Endothelial cell of umbilical vein (primary cell): ENCODE results near the gene WDPCP. TPM values are rescaled to one million over a fixed set of nuclear protein-coding genes. Genes with fewer than 3 reads are reported as not detected.
A peak's percentile ranks its signal among the peaks of the same experiment; 100 is the strongest.

ENCODE experiments used
- BruUV-seq: library from RNA; stranded (reverse); fragments of 400-500 nt; replicated peaks from 2 replicates; lab custom pipeline; 2021; lab: Mats Ljungman, UMichigan
- CTCF ChIA-PET: fragments of 300-600, 350-600 bp; sonication (Branson Sonifier 250); formaldehyde crosslinking; loops from one replicate; lab custom pipeline; 2021; ENCODE audit warnings: antibody characterized with exemption, inconsistent platforms; lab: Charles Lee
- POLR2A ChIA-PET: fragments of 300-600, 350-600 bp; sonication (Branson Sonifier 250); formaldehyde crosslinking; loops from one replicate; lab custom pipeline; 2021; ENCODE audit warnings: antibody characterized with exemption, inconsistent platforms; lab: Charles Lee
- DNase-seq: peaks from one replicate; pipeline ENCODE4 v3.0.0-alpha.2; 2011; ENCODE audit warnings: low read depth, low spot score
- FAIRE-seq: peaks from 2 replicates; lab custom pipeline; 2011; peaks lifted over from hg19 to GRCh38; lab: Jason Lieb, UNC
- H2AFZ ChIP-seq: 2 replicates; pipeline ENCODE4 v1.6.0; 2012; ENCODE audit warnings: low read depth, low read length, control low read depth, inconsistent platforms
- H3K27ac ChIP-seq: 2 replicates; pipeline ENCODE4 v1.5.1; 2011; ENCODE audit warnings: low read depth, mild to moderate bottlenecking, control low read depth, low read length, moderate library complexity; ENCODE audit not compliant: insufficient read depth
- H3K27me3 ChIP-seq, 2 experiments: 2 replicates each; pipeline versions ENCODE4 v1.6.0 to v1.6.1; 2011; ENCODE audit warnings: low read length in 2 of 2, mixed read lengths in 1 of 2; ENCODE audit not compliant: control insufficient read depth in 2 of 2, insufficient read depth in 2 of 2
- H3K36me3 ChIP-seq, 2 experiments: 2 replicates in 1 of 2; 3 replicates in 1 of 2; pipeline ENCODE4 v1.5.1; 2011; ENCODE audit warnings: low read length in 2 of 2, mild to moderate bottlenecking in 1 of 2, moderate library complexity in 1 of 2; ENCODE audit not compliant: control insufficient read depth in 2 of 2, insufficient read depth in 2 of 2; ENCODE audit errors: extremely low read depth in 1 of 2
- H3K4me1 ChIP-seq: 3 replicates; pipeline ENCODE4 v1.5.1; 2011; ENCODE audit warnings: mild to moderate bottlenecking, low read length; ENCODE audit not compliant: control insufficient read depth, insufficient read depth; ENCODE audit errors: extremely low read depth
- H3K4me2 ChIP-seq: 2 replicates; pipeline ENCODE4 v1.6.1; 2011; ENCODE audit warnings: low read length, control low read depth, mixed read lengths; ENCODE audit not compliant: insufficient read depth
- H3K4me3 ChIP-seq, 3 experiments: fragments of 200-600 bp in 1 of 3; sonication (generic), shearing (Covaris generic) in 1 of 3; replicated peaks in 1 of 3; 2 replicates each; pipeline ENCODE4 v1.5.1; 2011 to 2016; ENCODE audit warnings: control low read depth in 3 of 3, low read length in 3 of 3, mild to moderate bottlenecking in 2 of 3, inconsistent platforms in 1 of 3, low read depth in 1 of 3, moderate library complexity in 1 of 3; ENCODE audit not compliant: insufficient read depth in 1 of 3
- H3K79me2 ChIP-seq: 2 replicates; pipeline ENCODE4 v1.6.0; 2012; ENCODE audit warnings: low read length, inconsistent platforms; ENCODE audit not compliant: control insufficient read depth, insufficient read depth
- H3K9ac ChIP-seq: replicated peaks from 2 replicates; pipeline ENCODE3; 2011; ENCODE audit warnings: low read length, control low read depth; ENCODE audit not compliant: insufficient read depth; ENCODE audit errors: extremely low read depth
- H3K9me1 ChIP-seq: replicated peaks from 3 replicates; pipeline ENCODE4 v1.6.0; 2011; ENCODE audit warnings: mild to moderate bottlenecking, low read length; ENCODE audit not compliant: control insufficient read depth, insufficient read depth; ENCODE audit errors: extremely low read depth
- H3K9me3 ChIP-seq: replicated peaks from 2 replicates; pipeline ENCODE4 v1.5.1; 2012; ENCODE audit warnings: low read length, inconsistent platforms; ENCODE audit not compliant: control insufficient read depth, insufficient read depth
- H4K20me1 ChIP-seq: replicated peaks from 2 replicates; pipeline ENCODE3; 2011; ENCODE audit warnings: mild to moderate bottlenecking, low read length; ENCODE audit not compliant: control insufficient read depth, insufficient read depth; ENCODE audit errors: extremely low read depth
- CTCF ChIP-seq, 2 donors: IDR thresholded peaks; 1 replicate in 1 of 2; 2 replicates in 1 of 2; pipeline ENCODE4 v1.5.1; 2011; ENCODE audit warnings: low read length in 2 of 2, mild to moderate bottlenecking in 2 of 2, moderate library complexity in 2 of 2, control low read depth in 1 of 2, inconsistent platforms in 1 of 2, low read depth in 1 of 2; ENCODE audit not compliant: insufficient read depth in 1 of 2; ENCODE audit errors: extremely low read depth in 1 of 2
- EZH2 ChIP-seq: IDR thresholded peaks from 2 replicates; pipeline ENCODE4 v1.6.1; 2012; ENCODE audit warnings: borderline replicate concordance, low read depth, mild to moderate bottlenecking, moderate library complexity, low read length, inconsistent platforms; ENCODE audit not compliant: severe bottlenecking
- FOS ChIP-seq: IDR thresholded peaks from 2 replicates; pipeline ENCODE4 v1.6.1; 2011; ENCODE audit warnings: mild to moderate bottlenecking, low read length, moderate library complexity, borderline replicate concordance; ENCODE audit not compliant: insufficient read depth
- GATA2 ChIP-seq: IDR thresholded peaks from 2 replicates; pipeline ENCODE4 v1.7.0; 2011; ENCODE audit warnings: low read depth, mild to moderate bottlenecking, moderate library complexity, mixed read lengths, low read length; ENCODE audit not compliant: insufficient read length, insufficient read depth
- JUN ChIP-seq: IDR thresholded peaks from 2 replicates; pipeline ENCODE4 v1.6.1; 2011; ENCODE audit warnings: borderline replicate concordance, low read depth; ENCODE audit not compliant: insufficient read length, insufficient read depth
- MAX ChIP-seq: IDR thresholded peaks from 2 replicates; pipeline ENCODE4 v1.6.1; 2011; ENCODE audit not compliant: insufficient read depth, insufficient read length
- MYC ChIP-seq: IDR thresholded peaks from one replicate; pipeline ENCODE4 v1.6.1; 2011; ENCODE audit warnings: mild to moderate bottlenecking, low read depth, low read length
- POLR2A ChIP-seq: IDR thresholded peaks from 2 replicates; pipeline ENCODE4 v1.6.1; 2012; ENCODE audit warnings: low read depth, mild to moderate bottlenecking, control low read depth, low read length
- POLR2AphosphoS5 ChIP-seq: IDR thresholded peaks from 2 replicates; pipeline ENCODE4 v1.6.1; 2012; ENCODE audit warnings: low read depth, mild to moderate bottlenecking, control low read depth, low read length, moderate library complexity; ENCODE audit not compliant: insufficient read depth
- dilution Hi-C: fragments of 300-500 bp; cut with MboI; formaldehyde crosslinking; loops from one replicate; pipeline ENCODE4 v1.15.0; 2019; ENCODE audit warnings: low sequenced_read_pairs; ENCODE audit not compliant: extremely low pct_ligation_motif_present
- intact Hi-C: fragments of 100-400 bp; cut with micrococcal nuclease; formaldehyde crosslinking; loops from one replicate; pipeline ENCODE4 v1.10.0; 2022
- polyA plus RNA-seq, 4 experiments: library from polyadenylated mRNA; depleted of rRNA in 3 of 4; stranded (reverse) in 3 of 4; unstranded in 1 of 4; fragments of >200 nt; gene quantifications; 2 replicates each; pipeline versions ENCODE4 v1.2.1 to v1.2.3, GENCODE V29; 2011 to 2012; ENCODE audit warnings: missing spikeins in 1 of 4
- total RNA-seq: library from RNA; stranded (reverse); gene quantifications from 2 replicates; pipeline ENCODE4 v1.2.3, GENCODE V29; 2021

The WDPCP gene
- total and polyA plus RNA-seq, 2 donors (not counting 3 experiments of a cell fraction or from before 2014, with no cell fraction given), result 4.0 to 8.8 TPM

- intact Hi-C loops (no loop called here), dilution Hi-C loops (no loop called here)
- Histone ChIP-seq H3K79me2 (no peaks in the 10 kb centered on the region), H3K4me3 (no peak overlapping the region), H2AFZ (no peak overlapping the region), H3K36me3 (no peaks in the 10 kb centered on the region), H4K20me1 (no peaks in the 10 kb centered on the region), H3K9me3 (no peaks in the 10 kb centered on the region), H3K4me1 (no peaks in the 10 kb centered on the region), H3K9me1 (peaks cover 2% of the 10 kb centered on the region), H3K27me3 (no peaks in the 10 kb centered on the region), H3K9ac (no peak overlapping the region), H3K27ac (no peak overlapping the region), H3K4me2 (no peak overlapping the region)
- ChIA-PET POLR2A (no interaction called here), CTCF (interaction anchor here (0.5 to 1.3 kb wide), 3 partner anchors 15 to 1082 kb away, joined by 3 read pairs; no protein-coding TSS in a partner anchor)
- no peak for TF ChIP-seq CTCF (IDR thresholded peaks at IDR 0.05; ENCODE audit: extremely low read depth in 1 of 2, insufficient read depth in 1 of 2, low read depth in 1 of 2, low read length in 2 of 2)
- no peak for TF ChIP-seq FOS
- TF ChIP-seq JUN, result no peak
- TF ChIP-seq MYC, result no peak
- TF ChIP-seq GATA2, result no peak
- TF ChIP-seq EZH2, result no peak
- no peak for TF ChIP-seq MAX
- no peak for TF ChIP-seq POLR2A
- TF ChIP-seq POLR2AphosphoS5, result no peak
- FAIRE-seq (peak; percentile 8), DNase-seq (no peak)
- BruUV-seq, result no TSS peak
Observed at GRCh38 chr2:63538390-63538789, 49.9 kb downstream of the WDPCP start.
